ENCODE data around the gene TMEM108. TPM values are rescaled to one million over a fixed set of nuclear protein-coding genes. Genes with fewer than 3 reads are reported as not detected.

Gene TMEM108
- polyA plus RNA-seq, 1 donor = 2.8 TPM

DNA sequence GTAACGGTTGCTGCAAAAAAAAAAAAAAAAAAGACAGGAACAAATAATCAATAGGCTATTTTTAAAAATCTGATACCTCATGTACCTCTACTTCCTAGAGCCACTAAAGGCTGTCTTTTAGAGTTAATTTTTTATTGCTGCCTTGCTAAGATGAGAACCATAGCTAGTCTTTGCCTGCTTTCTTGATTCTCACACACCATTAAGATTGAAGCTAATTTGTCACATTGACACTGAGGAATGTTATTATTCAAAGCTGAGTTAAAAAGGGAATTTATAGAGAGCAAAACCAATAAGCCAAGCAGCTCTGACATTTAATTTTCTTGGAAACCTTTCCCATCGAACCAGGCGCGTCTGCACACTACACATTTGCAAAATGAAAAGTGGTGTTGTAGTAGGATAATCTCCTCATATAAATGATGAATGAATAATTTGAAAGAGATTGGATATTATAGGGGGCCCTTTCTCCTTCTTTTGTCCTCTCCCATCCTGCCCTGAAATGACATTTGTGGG lies 149.7 kb downstream of the TMEM108 start:
- Histone ChIP-seq H3K4me3 (ENCODE audit: low read length) (no peak overlapping the region), H3K27ac (ENCODE audit: low read length) (no peak overlapping the region), H3K9me3 (ENCODE audit: control insufficient read depth, low read depth, low read length) (no peaks in the 10 kb centered on the region), H3K4me1 (ENCODE audit: control insufficient read depth, insufficient read depth, low read length) (no peaks in the 10 kb centered on the region), H3K27me3 (ENCODE audit: control insufficient read depth, insufficient read depth, low read length) (no peaks in the 10 kb centered on the region), H3K36me3 (ENCODE audit: control insufficient read depth, insufficient read depth, low read length) (no peaks in the 10 kb centered on the region)
- WGBS (ENCODE audit: insufficient coverage, low lambda C conversion rate) = 80% methylated on average over 1 of the region's 4 CpGs
- no peak for DNase-seq

GRCh38 chr3:133188996-133189395 lies 150.8 kb downstream of the TMEM108 start:
- no peaks in the 10 kb centered on the region for H3K9me3 ChIP-seq (ENCODE audit: control insufficient read depth, low read depth, low read length)
- H3K27me3 ChIP-seq (ENCODE audit: control insufficient read depth, insufficient read depth, low read length) = no peaks in the 10 kb centered on the region
- no CpG with 5 or more reads among the region's 1 CpG for WGBS (ENCODE audit: insufficient coverage, low lambda C conversion rate)
- H3K4me3 ChIP-seq (ENCODE audit: low read length) = no peak overlapping the region
- H3K4me1 ChIP-seq (ENCODE audit: control insufficient read depth, insufficient read depth, low read length) = no peaks in the 10 kb centered on the region
- H3K27ac ChIP-seq (ENCODE audit: low read length) = no peak overlapping the region
- no peaks in the 10 kb centered on the region for H3K36me3 ChIP-seq (ENCODE audit: control insufficient read depth, insufficient read depth, low read length)
- DNase-seq = no peak

- Histone ChIP-seq H3K4me1 (ENCODE audit: control insufficient read depth, insufficient read depth, low read length) (no peaks in the 10 kb centered on the region), H3K36me3 (ENCODE audit: control insufficient read depth, insufficient read depth, low read length) (no peaks in the 10 kb centered on the region), H3K27me3 (ENCODE audit: control insufficient read depth, insufficient read depth, low read length) (no peaks in the 10 kb centered on the region), H3K9me3 (ENCODE audit: control insufficient read depth, low read depth, low read length) (no peaks in the 10 kb centered on the region), H3K27ac (ENCODE audit: low read length) (no peak overlapping the region), H3K4me3 (ENCODE audit: low read length) (no peak overlapping the region)
- WGBS (ENCODE audit: insufficient coverage, low lambda C conversion rate) = no CpG with 5 or more reads among the region's 1 CpG
- no peak for DNase-seq
These were observed 151.7 kb downstream of the TMEM108 start for GRCh38 chr3:133189893-133190292.

DNA sequence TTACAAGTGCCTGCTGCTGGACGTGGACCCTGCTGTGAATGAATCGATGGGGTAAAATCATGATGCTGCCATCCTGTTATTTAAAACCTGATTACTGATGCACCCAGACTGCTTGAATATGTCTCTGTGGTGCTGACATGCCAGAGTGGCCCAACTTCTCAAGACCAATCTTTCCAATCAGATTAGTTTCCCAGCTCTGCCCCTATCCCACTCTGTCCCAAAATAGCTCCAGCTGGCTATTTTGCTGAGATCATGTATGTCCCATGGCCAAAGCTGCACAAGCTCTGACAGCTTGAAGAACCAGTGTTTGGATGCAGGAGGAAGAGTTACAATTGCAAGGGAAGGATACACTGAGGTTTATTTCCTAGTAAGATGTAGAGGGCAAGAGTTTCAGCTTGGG lies 153.6 kb downstream of the TMEM108 start:
- Histone ChIP-seq H3K4me3 (ENCODE audit: low read length) (no peak overlapping the region), H3K27ac (ENCODE audit: low read length) (no peak overlapping the region), H3K9me3 (ENCODE audit: control insufficient read depth, low read depth, low read length) (no peaks in the 10 kb centered on the region), H3K36me3 (ENCODE audit: control insufficient read depth, insufficient read depth, low read length) (no peaks in the 10 kb centered on the region), H3K27me3 (ENCODE audit: control insufficient read depth, insufficient read depth, low read length) (no peaks in the 10 kb centered on the region), H3K4me1 (ENCODE audit: control insufficient read depth, insufficient read depth, low read length) (no peaks in the 10 kb centered on the region)
- WGBS (ENCODE audit: insufficient coverage, low lambda C conversion rate) = 67% methylated on average over 1 of the region's 2 CpGs
- no peak for DNase-seq

- no peaks in the 10 kb centered on the region for H3K4me1 ChIP-seq (ENCODE audit: control insufficient read depth, insufficient read depth, low read length)
- no peaks in the 10 kb centered on the region for H3K27me3 ChIP-seq (ENCODE audit: control insufficient read depth, insufficient read depth, low read length)
- no peak overlapping the region for H3K4me3 ChIP-seq (ENCODE audit: low read length)
- DNase-seq = no peak
- no peak overlapping the region for H3K27ac ChIP-seq (ENCODE audit: low read length)
- H3K9me3 ChIP-seq (ENCODE audit: control insufficient read depth, low read depth, low read length) = no peaks in the 10 kb centered on the region
- H3K36me3 ChIP-seq (ENCODE audit: control insufficient read depth, insufficient read depth, low read length) = no peaks in the 10 kb centered on the region
- WGBS (ENCODE audit: insufficient coverage, low lambda C conversion rate) = 84% methylated on average over 3 of the region's 9 CpGs
These were observed 154.3 kb downstream of the TMEM108 start for GRCh38 chr3:133192363-133192945.

DNA sequence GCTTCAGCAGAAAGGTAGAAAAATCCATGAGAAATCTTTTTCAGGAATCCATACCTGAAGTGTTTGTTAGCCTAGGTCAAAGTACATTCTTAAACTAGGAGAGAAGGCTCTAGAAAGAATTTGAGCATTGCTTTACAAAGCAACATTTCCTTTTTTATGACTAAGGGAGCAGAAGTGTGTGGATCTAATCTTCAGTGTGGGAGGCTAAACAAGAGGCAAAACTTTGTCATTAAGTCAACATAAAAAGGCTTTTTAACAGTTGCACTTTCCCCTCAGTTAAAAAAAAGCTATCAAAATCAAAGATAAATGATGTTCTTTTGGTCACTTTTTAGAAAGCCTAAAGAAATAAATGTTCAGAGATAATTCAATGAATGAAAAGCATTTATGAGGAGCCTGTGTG lies 154.8 kb downstream of the TMEM108 start:
- Histone ChIP-seq H3K9me3 (ENCODE audit: control insufficient read depth, low read depth, low read length) (no peaks in the 10 kb centered on the region), H3K4me3 (ENCODE audit: low read length) (no peak overlapping the region)

GRCh38 chr3:133196527-133196926 lies 158.3 kb downstream of the TMEM108 start:
- DNase-seq = no peak
- Histone ChIP-seq H3K27ac (ENCODE audit: low read length) (no peak overlapping the region), H3K4me1 (ENCODE audit: control insufficient read depth, insufficient read depth, low read length) (no peaks in the 10 kb centered on the region), H3K27me3 (ENCODE audit: control insufficient read depth, insufficient read depth, low read length) (no peaks in the 10 kb centered on the region), H3K4me3 (ENCODE audit: low read length) (no peak overlapping the region), H3K9me3 (ENCODE audit: control insufficient read depth, low read depth, low read length) (no peaks in the 10 kb centered on the region), H3K36me3 (ENCODE audit: control insufficient read depth, insufficient read depth, low read length) (no peaks in the 10 kb centered on the region)
- WGBS (ENCODE audit: insufficient coverage, low lambda C conversion rate) = no CpG with 5 or more reads among the region's 3 CpGs

More for the DNA sequence above, 154.8 kb downstream of the TMEM108 start:
- Histone ChIP-seq H3K4me1 (ENCODE audit: control insufficient read depth, insufficient read depth, low read length) (no peaks in the 10 kb centered on the region), H3K36me3 (ENCODE audit: control insufficient read depth, insufficient read depth, low read length) (no peaks in the 10 kb centered on the region), H3K27ac (ENCODE audit: low read length) (no peak overlapping the region), H3K27me3 (ENCODE audit: control insufficient read depth, insufficient read depth, low read length) (no peaks in the 10 kb centered on the region)
- DNase-seq = no peak

DNA sequence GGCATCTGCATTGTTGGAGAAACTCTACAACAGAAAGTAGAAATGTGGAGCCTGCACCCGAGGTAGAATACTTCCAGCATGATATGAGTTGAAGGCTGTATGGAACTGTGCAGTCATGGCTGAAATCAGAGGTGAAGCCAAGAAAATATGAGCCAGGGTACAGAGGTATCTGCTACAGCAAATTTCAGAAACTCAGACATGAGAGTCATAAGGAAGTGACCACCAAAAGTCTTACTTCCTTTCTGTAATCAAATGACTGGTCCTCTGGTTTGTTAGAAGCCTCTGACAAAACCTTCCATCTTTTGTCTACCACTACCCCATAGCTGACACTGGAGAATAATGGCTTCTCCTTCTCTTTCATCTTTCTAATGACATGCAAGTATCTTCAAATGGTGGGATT lies 159.4 kb downstream of the TMEM108 start:
- Histone ChIP-seq H3K9me3 (ENCODE audit: control insufficient read depth, low read depth, low read length) (no peaks in the 10 kb centered on the region), H3K36me3 (ENCODE audit: control insufficient read depth, insufficient read depth, low read length) (no peaks in the 10 kb centered on the region), H3K4me3 (ENCODE audit: low read length) (no peak overlapping the region), H3K27ac (ENCODE audit: low read length) (no peak overlapping the region), H3K27me3 (ENCODE audit: control insufficient read depth, insufficient read depth, low read length) (no peaks in the 10 kb centered on the region), H3K4me1 (ENCODE audit: control insufficient read depth, insufficient read depth, low read length) (no peaks in the 10 kb centered on the region)
- DNase-seq = no peak
- no CpG with 5 or more reads among the region's 1 CpG for WGBS (ENCODE audit: insufficient coverage, low lambda C conversion rate)

DNA sequence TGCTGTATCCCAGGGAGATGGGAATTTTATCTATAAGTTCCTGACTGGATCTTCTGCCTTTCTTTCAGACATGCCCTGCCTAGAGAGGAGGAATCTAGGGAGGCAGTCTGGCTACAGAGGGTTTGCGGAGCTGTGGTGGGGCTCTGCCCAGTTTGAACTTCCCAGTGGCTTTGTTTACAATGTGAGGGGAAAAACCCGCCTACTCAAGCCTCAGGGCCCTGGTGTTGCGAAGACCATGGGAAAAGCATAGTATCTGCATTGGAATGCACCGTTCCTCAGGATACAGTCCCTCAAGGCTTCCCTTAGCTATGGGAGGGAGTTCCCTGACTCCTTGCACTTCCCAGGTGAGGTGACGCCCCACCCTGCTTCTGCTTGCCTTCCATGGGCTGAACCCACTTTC lies 168.7 kb downstream of the TMEM108 start:
- no peak for DNase-seq
- no peaks in the 10 kb centered on the region for H3K4me1 ChIP-seq (ENCODE audit: control insufficient read depth, insufficient read depth, low read length)
- H3K27ac ChIP-seq (ENCODE audit: low read length) = no peak overlapping the region
- H3K27me3 ChIP-seq (ENCODE audit: control insufficient read depth, insufficient read depth, low read length) = no peaks in the 10 kb centered on the region
- H3K36me3 ChIP-seq (ENCODE audit: control insufficient read depth, insufficient read depth, low read length) = no peaks in the 10 kb centered on the region
- no peaks in the 10 kb centered on the region for H3K9me3 ChIP-seq (ENCODE audit: control insufficient read depth, low read depth, low read length)
- H3K4me3 ChIP-seq (ENCODE audit: low read length) = no peak overlapping the region
- WGBS (ENCODE audit: insufficient coverage, low lambda C conversion rate) = no CpG with 5 or more reads among the region's 5 CpGs

GRCh38 chr3:133208184-133208583 lies 170.0 kb downstream of the TMEM108 start:
- WGBS (ENCODE audit: insufficient coverage, low lambda C conversion rate) = no CpG with 5 or more reads among the region's 1 CpG
- no peak overlapping the region for H3K4me3 ChIP-seq (ENCODE audit: low read length)
- no peaks in the 10 kb centered on the region for H3K36me3 ChIP-seq (ENCODE audit: control insufficient read depth, insufficient read depth, low read length)
- H3K27me3 ChIP-seq (ENCODE audit: control insufficient read depth, insufficient read depth, low read length) = no peaks in the 10 kb centered on the region
- no peak overlapping the region for H3K27ac ChIP-seq (ENCODE audit: low read length)
- H3K4me1 ChIP-seq (ENCODE audit: control insufficient read depth, insufficient read depth, low read length) = no peaks in the 10 kb centered on the region
- no peaks in the 10 kb centered on the region for H3K9me3 ChIP-seq (ENCODE audit: control insufficient read depth, low read depth, low read length)
- DNase-seq = no peak

- Histone ChIP-seq H3K4me3 (ENCODE audit: low read length) (no peak overlapping the region), H3K36me3 (ENCODE audit: control insufficient read depth, insufficient read depth, low read length) (no peaks in the 10 kb centered on the region), H3K4me1 (ENCODE audit: control insufficient read depth, insufficient read depth, low read length) (no peaks in the 10 kb centered on the region), H3K27me3 (ENCODE audit: control insufficient read depth, insufficient read depth, low read length) (no peaks in the 10 kb centered on the region), H3K9me3 (ENCODE audit: control insufficient read depth, low read depth, low read length) (no peaks in the 10 kb centered on the region), H3K27ac (ENCODE audit: low read length) (no peak overlapping the region)
- no peak for DNase-seq
- no CpG with 5 or more reads among the region's 1 CpG for WGBS (ENCODE audit: insufficient coverage, low lambda C conversion rate)
These were observed 171.8 kb downstream of the TMEM108 start for GRCh38 chr3:133209871-133210550.
